ENCODE data around the gene TTC21A.

TTC21A gene

GRCh38 chr3:39132096-39133092 is 24.9 kb downstream of the TTC21A start:
- H3K27me3 Mint-ChIP-seq = peaks cover 3% of the 10 kb centered on the region
- no peak overlapping the region for H3K4me3 Mint-ChIP-seq
- H3K4me1 Mint-ChIP-seq (ENCODE audit: low read depth) = peaks cover 23% of the 10 kb centered on the region
- intact Hi-C loops (cut with micrococcal nuclease) = no loop called here
- H3K36me3 Mint-ChIP-seq (ENCODE audit: low read depth) = peaks cover 19% of the 10 kb centered on the region
- H3K27ac Mint-ChIP-seq = no peak overlapping the region
- H3K9me3 Mint-ChIP-seq = no peaks in the 10 kb centered on the region

- no peak overlapping the region for H3K27ac Mint-ChIP-seq
- H3K4me1 Mint-ChIP-seq (ENCODE audit: low read depth) = peaks cover 25% of the 10 kb centered on the region
- intact Hi-C loops (cut with micrococcal nuclease) = no loop called here
- H3K27me3 Mint-ChIP-seq = peaks cover 3% of the 10 kb centered on the region
- H3K36me3 Mint-ChIP-seq (ENCODE audit: low read depth) = peaks cover 25% of the 10 kb centered on the region
- no peaks in the 10 kb centered on the region for H3K9me3 Mint-ChIP-seq
- H3K4me3 Mint-ChIP-seq = no peak overlapping the region
Measured at GRCh38 chr3:39133093-39133490, 25.6 kb downstream of the TTC21A start.

GRCh38 chr3:39133822-39134221 is 26.3 kb downstream of the TTC21A start:
- Mint-ChIP-seq H3K4me1 (ENCODE audit: low read depth) (peaks cover 31% of the 10 kb centered on the region), H3K27me3 (no peaks in the 10 kb centered on the region), H3K36me3 (ENCODE audit: low read depth) (peaks cover 25% of the 10 kb centered on the region), H3K9me3 (no peaks in the 10 kb centered on the region), H3K27ac (no peak overlapping the region), H3K4me3 (no peak overlapping the region)
- intact Hi-C loops (cut with micrococcal nuclease) = no loop called here

- Mint-ChIP-seq H3K4me3 (no peak overlapping the region), H3K27ac (peak overlapping the region; percentile 11), H3K27me3 (no peaks in the 10 kb centered on the region), H3K36me3 (ENCODE audit: low read depth) (peaks cover 25% of the 10 kb centered on the region), H3K9me3 (no peaks in the 10 kb centered on the region), H3K4me1 (ENCODE audit: low read depth) (peaks cover 36% of the 10 kb centered on the region)
- intact Hi-C loops (cut with micrococcal nuclease) = no loop called here
Measured at GRCh38 chr3:39134305-39134704, 26.8 kb downstream of the TTC21A start.

- Mint-ChIP-seq H3K4me1 (ENCODE audit: low read depth) (peaks cover 45% of the 10 kb centered on the region), H3K4me3 (no peak overlapping the region), H3K27ac (peak overlapping the region; percentile 11), H3K9me3 (no peaks in the 10 kb centered on the region), H3K27me3 (no peaks in the 10 kb centered on the region), H3K36me3 (ENCODE audit: low read depth) (peaks cover 18% of the 10 kb centered on the region)
- intact Hi-C loops (cut with micrococcal nuclease) = no loop called here
Measured at GRCh38 chr3:39135170-39135805, 27.8 kb downstream of the TTC21A start.

- intact Hi-C loops (cut with micrococcal nuclease) = no loop called here
- no peaks in the 10 kb centered on the region for H3K27me3 Mint-ChIP-seq
- H3K9me3 Mint-ChIP-seq = no peaks in the 10 kb centered on the region
- peaks cover 51% of the 10 kb centered on the region for H3K4me1 Mint-ChIP-seq (ENCODE audit: low read depth)
- no peak overlapping the region for H3K4me3 Mint-ChIP-seq
- peaks cover 25% of the 10 kb centered on the region for H3K36me3 Mint-ChIP-seq (ENCODE audit: low read depth)
- no peak overlapping the region for H3K27ac Mint-ChIP-seq
Measured at GRCh38 chr3:39136533-39137434, 29.3 kb downstream of the TTC21A start.

GRCh38 chr3:39137435-39137936 is 30.0 kb downstream of the TTC21A start:
- Mint-ChIP-seq H3K27ac (no peak overlapping the region), H3K4me3 (no peak overlapping the region), H3K36me3 (ENCODE audit: low read depth) (peaks cover 32% of the 10 kb centered on the region), H3K9me3 (no peaks in the 10 kb centered on the region), H3K4me1 (ENCODE audit: low read depth) (peaks cover 54% of the 10 kb centered on the region), H3K27me3 (no peaks in the 10 kb centered on the region)
- intact Hi-C loops (cut with micrococcal nuclease) = no loop called here

- H3K4me3 Mint-ChIP-seq = no peak overlapping the region
- H3K4me1 Mint-ChIP-seq (ENCODE audit: low read depth) = peaks cover 61% of the 10 kb centered on the region
- intact Hi-C loops (cut with micrococcal nuclease) = no loop called here
- H3K36me3 Mint-ChIP-seq (ENCODE audit: low read depth) = peaks cover 39% of the 10 kb centered on the region
- no peaks in the 10 kb centered on the region for H3K27me3 Mint-ChIP-seq
- peak overlapping the region; percentile 55 for H3K27ac Mint-ChIP-seq
- H3K9me3 Mint-ChIP-seq = no peaks in the 10 kb centered on the region
Measured at GRCh38 chr3:39137991-39138803, 30.7 kb downstream of the TTC21A start.

- Mint-ChIP-seq H3K27ac (peak overlapping the region; percentile 55), H3K36me3 (ENCODE audit: low read depth) (peaks cover 46% of the 10 kb centered on the region), H3K27me3 (no peaks in the 10 kb centered on the region), H3K9me3 (no peaks in the 10 kb centered on the region), H3K4me1 (ENCODE audit: low read depth) (peaks cover 68% of the 10 kb centered on the region), H3K4me3 (no peak overlapping the region)
- intact Hi-C loops (cut with micrococcal nuclease) = no loop called here
Measured at GRCh38 chr3:39138804-39139415, 31.4 kb downstream of the TTC21A start.

GRCh38 chr3:39139442-39139841 is 32.0 kb downstream of the TTC21A start:
- H3K27ac Mint-ChIP-seq = no peak overlapping the region
- intact Hi-C loops (cut with micrococcal nuclease) = no loop called here
- no peak overlapping the region for H3K4me3 Mint-ChIP-seq
- peaks cover 73% of the 10 kb centered on the region for H3K4me1 Mint-ChIP-seq (ENCODE audit: low read depth)
- H3K27me3 Mint-ChIP-seq = no peaks in the 10 kb centered on the region
- H3K36me3 Mint-ChIP-seq (ENCODE audit: low read depth) = peaks cover 51% of the 10 kb centered on the region
- no peaks in the 10 kb centered on the region for H3K9me3 Mint-ChIP-seq

GRCh38 chr3:39140341-39140971 is 33.0 kb downstream of the TTC21A start:
- peak overlapping the region; percentile 69 for H3K27ac Mint-ChIP-seq
- H3K27me3 Mint-ChIP-seq = no peaks in the 10 kb centered on the region
- peaks cover 78% of the 10 kb centered on the region for H3K4me1 Mint-ChIP-seq (ENCODE audit: low read depth)
- intact Hi-C loops (cut with micrococcal nuclease) = no loop called here
- peaks cover 60% of the 10 kb centered on the region for H3K36me3 Mint-ChIP-seq (ENCODE audit: low read depth)
- H3K4me3 Mint-ChIP-seq = no peak overlapping the region
- no peaks in the 10 kb centered on the region for H3K9me3 Mint-ChIP-seq

GRCh38 chr3:39141171-39141995 is 33.9 kb downstream of the TTC21A start:
- Mint-ChIP-seq H3K4me1 (ENCODE audit: low read depth) (peaks cover 85% of the 10 kb centered on the region), H3K9me3 (no peaks in the 10 kb centered on the region), H3K27me3 (no peaks in the 10 kb centered on the region), H3K4me3 (no peak overlapping the region), H3K27ac (peak overlapping the region; percentile 69), H3K36me3 (ENCODE audit: low read depth) (peaks cover 67% of the 10 kb centered on the region)
- intact Hi-C loops (cut with micrococcal nuclease) = no loop called here
